Brain microvascular endothelial cell (primary cell): ENCODE measurements around the gene CCDC38.

Experiments used
- DNase-seq: peaks from one replicate; pipeline ENCODE4 v3.0.0-alpha.2; 2020
- H3K27ac ChIP-seq: fragments of 250-450 bp; sonication (Bioruptor Pico); 2 replicates; pipeline ENCODE4 v1.5.1; 2020; ENCODE audit warnings: mild to moderate bottlenecking, moderate library complexity
- H3K27me3 ChIP-seq: fragments of 250-450 bp; sonication (Bioruptor Pico); replicated peaks from 2 replicates; pipeline ENCODE4 v1.5.1; 2020; ENCODE audit warnings: mild to moderate bottlenecking
- H3K36me3 ChIP-seq: fragments of 250-450 bp; sonication (Bioruptor Pico); replicated peaks from 2 replicates; pipeline ENCODE4 v1.5.1; 2020; ENCODE audit warnings: mild to moderate bottlenecking
- H3K4me3 ChIP-seq: 2 replicates; pipeline ENCODE4 v1.5.1; 2011; ENCODE audit warnings: low read depth, mild to moderate bottlenecking, control low read depth, low read length, moderate library complexity
- in situ Hi-C: cut with HindIII; loops from 2 replicates; pipeline ENCODE4 v1.10.0; 2017; ENCODE audit warnings: low sequenced_read_pairs, low pct_ligation_motif_present
- TF ChIP-seq, protein P1 (sequence below): IDR thresholded peaks from 2 replicates; pipeline ENCODE4 v1.5.1; 2011; ENCODE audit warnings: low read depth, mild to moderate bottlenecking, moderate library complexity, low read length, control low read depth, inconsistent platforms; ENCODE audit errors: missing control alignments

CCDC38 gene

GRCh38 chr12:95942524-95943329 lies at the start of gene CCDC38:
TSS of gene CCDC38 (minus strand) at chr12:95942614. CDS start at chr12:95936509, 6,105 bp downstream.
- TF ChIP-seq, protein P1, sequence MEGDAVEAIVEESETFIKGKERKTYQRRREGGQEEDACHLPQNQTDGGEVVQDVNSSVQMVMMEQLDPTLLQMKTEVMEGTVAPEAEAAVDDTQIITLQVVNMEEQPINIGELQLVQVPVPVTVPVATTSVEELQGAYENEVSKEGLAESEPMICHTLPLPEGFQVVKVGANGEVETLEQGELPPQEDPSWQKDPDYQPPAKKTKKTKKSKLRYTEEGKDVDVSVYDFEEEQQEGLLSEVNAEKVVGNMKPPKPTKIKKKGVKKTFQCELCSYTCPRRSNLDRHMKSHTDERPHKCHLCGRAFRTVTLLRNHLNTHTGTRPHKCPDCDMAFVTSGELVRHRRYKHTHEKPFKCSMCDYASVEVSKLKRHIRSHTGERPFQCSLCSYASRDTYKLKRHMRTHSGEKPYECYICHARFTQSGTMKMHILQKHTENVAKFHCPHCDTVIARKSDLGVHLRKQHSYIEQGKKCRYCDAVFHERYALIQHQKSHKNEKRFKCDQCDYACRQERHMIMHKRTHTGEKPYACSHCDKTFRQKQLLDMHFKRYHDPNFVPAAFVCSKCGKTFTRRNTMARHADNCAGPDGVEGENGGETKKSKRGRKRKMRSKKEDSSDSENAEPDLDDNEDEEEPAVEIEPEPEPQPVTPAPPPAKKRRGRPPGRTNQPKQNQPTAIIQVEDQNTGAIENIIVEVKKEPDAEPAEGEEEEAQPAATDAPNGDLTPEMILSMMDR: no peak
- in situ Hi-C loops: no loop called here
- Histone ChIP-seq H3K27ac (no peak within 1 kb of the TSS), H3K27me3 (peaks cover 4% of the 10 kb centered on the region), H3K4me3 (peak within 1 kb of the TSS; percentile 74), H3K36me3 (no peaks in the 10 kb centered on the region)
- peak; percentile 53 for DNase-seq

DNA sequence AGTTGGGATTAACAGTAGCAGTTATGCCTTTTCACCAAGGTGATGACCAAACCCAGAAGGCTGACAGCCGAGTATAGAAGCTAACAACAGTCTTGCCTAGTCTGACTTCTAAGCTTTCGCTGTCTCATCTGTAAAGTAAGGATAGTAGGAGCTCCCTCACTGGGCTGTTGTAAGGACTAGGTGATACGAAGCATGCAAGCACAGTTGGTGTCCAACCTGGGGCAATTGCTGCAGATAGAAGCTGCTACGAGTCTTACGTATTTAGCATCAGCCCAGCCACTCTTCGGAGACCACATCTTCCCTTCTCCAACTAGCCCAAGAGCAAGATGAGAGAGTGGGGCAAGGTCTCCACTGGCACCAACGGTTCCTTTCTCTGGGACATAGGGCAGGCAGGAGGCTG lies 47.7 kb upstream of the CCDC38 start:
- TF ChIP-seq, protein P1: no peak
- in situ Hi-C loops: no loop called here
- no peak for DNase-seq
- no peak overlapping the region for H3K27ac ChIP-seq
- peaks cover 4% of the 10 kb centered on the region for H3K27me3 ChIP-seq
- no peaks in the 10 kb centered on the region for H3K36me3 ChIP-seq
- no peak overlapping the region for H3K4me3 ChIP-seq

DNA sequence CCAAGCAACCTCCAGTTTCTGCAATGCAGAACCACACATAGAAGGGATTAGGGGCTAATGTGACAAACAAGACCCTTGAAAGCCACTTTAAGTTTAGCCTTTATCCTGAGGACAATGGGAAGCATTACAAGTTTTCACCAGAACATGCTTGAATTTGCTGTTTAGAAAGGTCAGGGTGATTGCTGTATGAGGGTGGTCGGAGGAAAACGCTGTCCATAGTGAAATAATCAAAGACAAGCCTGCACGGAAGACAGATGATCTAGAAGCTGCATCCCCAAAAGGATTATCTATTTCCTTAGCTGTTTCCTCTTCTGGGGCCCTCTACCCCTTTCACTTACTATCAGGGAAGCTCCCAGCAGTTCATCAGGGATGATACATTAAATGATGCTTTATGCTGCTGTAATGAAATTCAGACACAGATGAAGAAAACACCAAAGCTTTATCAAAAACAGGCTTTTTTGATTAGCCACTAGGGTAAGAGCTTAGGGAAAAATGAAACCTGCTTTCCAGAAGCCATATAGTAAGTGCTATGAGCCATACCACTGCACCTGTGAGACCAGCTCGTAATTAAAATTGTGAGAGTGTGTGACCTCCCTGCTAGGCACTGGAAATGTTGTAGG lies 47.2 kb upstream of the CCDC38 start:
- H3K36me3 ChIP-seq: no peaks in the 10 kb centered on the region
- H3K27me3 ChIP-seq: peaks cover 4% of the 10 kb centered on the region
- no peak overlapping the region for H3K4me3 ChIP-seq
- TF ChIP-seq, protein P1: no peak
- no peak for DNase-seq
- no peak overlapping the region for H3K27ac ChIP-seq
- in situ Hi-C loops: no loop called here

DNA sequence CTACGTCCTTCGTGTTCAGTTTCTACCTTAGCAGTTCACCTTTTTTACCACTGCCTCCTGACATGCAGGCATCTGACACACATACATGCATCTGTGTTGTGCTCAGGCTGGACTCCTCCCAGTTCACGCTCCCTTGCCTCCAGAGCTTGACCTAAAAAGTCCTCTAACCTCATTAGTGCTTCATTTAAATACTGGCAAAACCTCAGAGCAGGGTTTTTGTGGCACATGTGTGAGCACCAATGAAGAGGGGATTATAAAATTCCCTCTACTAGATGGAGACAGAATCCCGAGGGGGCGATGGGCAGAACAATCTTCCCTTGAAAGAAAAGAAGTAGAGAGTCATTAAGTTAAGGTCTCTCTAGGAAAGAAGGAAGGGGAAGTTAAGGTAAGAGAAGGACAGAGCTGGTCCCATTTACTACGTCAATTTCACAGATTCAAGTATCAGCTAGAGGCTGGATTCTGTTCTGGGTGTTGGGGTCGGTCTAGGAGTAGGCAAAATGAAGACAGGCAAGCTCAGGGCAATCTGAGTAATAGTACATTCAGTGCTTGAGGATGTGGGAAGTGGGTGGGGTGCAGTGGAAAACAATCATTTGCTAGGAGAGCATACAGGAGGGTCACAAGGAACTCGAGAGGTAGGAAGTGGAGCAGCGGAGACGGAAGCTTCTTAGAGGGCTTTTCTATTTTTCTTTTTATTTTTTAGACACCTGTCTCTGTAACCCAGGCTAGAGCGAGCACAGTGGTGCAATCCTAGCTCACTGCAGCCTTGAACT lies 46.3 kb upstream of the CCDC38 start:
- in situ Hi-C loops: no loop called here
- TF ChIP-seq, protein P1: no peak
- Histone ChIP-seq H3K36me3 (no peaks in the 10 kb centered on the region), H3K27ac (no peak overlapping the region), H3K4me3 (no peak overlapping the region), H3K27me3 (peaks cover 4% of the 10 kb centered on the region)
- DNase-seq: no peak

- Histone ChIP-seq H3K27ac (no peak overlapping the region), H3K27me3 (peaks cover 4% of the 10 kb centered on the region), H3K4me3 (no peak overlapping the region), H3K36me3 (no peaks in the 10 kb centered on the region)
- DNase-seq: no peak
- in situ Hi-C loops: no loop called here
- TF ChIP-seq, protein P1: no peak
Observed at GRCh38 chr12:95986635-95987570, 44.5 kb upstream of the CCDC38 start.
